Right lobe of liver (tissue), 6 donors: Measurements from ENCODE around the gene CLCC1. TPM values are rescaled to one million over a fixed set of nuclear protein-coding genes. Genes with fewer than 3 reads are reported as not detected.

ENCODE experiments used
- ATAC-seq, 4 donors: fragments of 200-7000 bp; cut with Tn5 transposase; one replicate each; pipeline ENCODE4 v1.9.1; 2020; ENCODE audit warnings: mild to moderate bottlenecking in 4 of 4, moderate library complexity in 4 of 4
- DNase-seq, 3 donors: peaks; one replicate each; pipeline ENCODE4 v3.0.0-alpha.2; 2020
- H3K27ac ChIP-seq, 3 donors: fragments of 200-600 bp; one replicate each; pipeline ENCODE4 v1.8.0; 2022
- H3K27me3 ChIP-seq, 2 donors: fragments of 200-600 bp; one replicate each; pipeline ENCODE4 v1.8.0; 2022
- H3K36me3 ChIP-seq, 4 donors: fragments of 200-600 bp; sonication (generic) in 1 of 4; one replicate each; pipeline versions ENCODE4 v1.5.1 to v1.8.0; 2017 to 2022; ENCODE audit warnings: control low read depth in 1 of 4
- H3K4me1 ChIP-seq, 4 donors: fragments of 200-600 bp; sonication (generic) in 1 of 4; one replicate each; pipeline versions ENCODE4 v1.5.1 to v1.8.0; 2017 to 2022; ENCODE audit warnings: control low read depth in 1 of 4
- H3K4me3 ChIP-seq, 3 donors: fragments of 200-600 bp; one replicate each; pipeline ENCODE4 v1.8.0; 2022
- H3K9me3 ChIP-seq, 4 donors: fragments of 200-600 bp; sonication (generic) in 1 of 4; one replicate each; pipeline versions ENCODE4 v1.5.1 to v1.8.0; 2017 to 2022; ENCODE audit warnings: control low read depth in 1 of 4
- CTCF ChIP-seq, 4 donors: fragments of 200-600 bp in 3 of 4; fragments of 450-650 bp in 1 of 4; IDR thresholded peaks; one replicate each; pipeline versions ENCODE4 v1.5.1 to v1.8.0; 2016 to 2022; ENCODE audit warnings: antibody characterized with exemption in 4 of 4, mild to moderate bottlenecking in 2 of 4
- POLR2A ChIP-seq: fragments of 450-650 bp; IDR thresholded peaks from one replicate; pipeline ENCODE4 v1.6.1; 2017; ENCODE audit warnings: antibody characterized with exemption, mild to moderate bottlenecking
- WGBS: methylation state at CpG from one replicate; pipeline ENCODE4 v1.1.6; 2018; ENCODE audit warnings: low coverage, low lambda C conversion rate; ENCODE audit not compliant: insufficient coverage; ENCODE audit errors: missing lambda C conversion rate; 5-methylcytosine and 5-hydroxymethylcytosine counted together
- intact Hi-C, 2 donors: fragments of 100-400 bp; cut with DNase I; formaldehyde crosslinking; loops; one replicate each; pipeline versions ENCODE4 v1.11.2 to v1.14.1; 2022
- total RNA-seq, 6 experiments: library from RNA; depleted of rRNA in 2 of 6; stranded (reverse); fragments of >200 nt in 2 of 6; fragmentation: NEBNext Ultra II Directional in 3 of 6; extraction: Animal tissue kit (Norgen Biotek cat#: 25700) in 3 of 6; gene quantifications; one replicate each; pipeline versions ENCODE4 v1.1.0 to v1.2.4, GENCODE V29; 2016 to 2023
- donor health status: DM: no; HTN: yes; CAD: no.
- donor health status: DM: no; HTN: no; CAD: no.
- donor health status: DM: no; HTN: no; CAD: no.
- donor health status: DM: no; HTN: yes; CAD: no.
- donor health status: DM: no; HTN: yes; CAD: no.

CLCC1 gene
- total RNA-seq, 6 experiments from 2014 or later, result 14.1 to 22.1 (median 19.5) TPM

DNA sequence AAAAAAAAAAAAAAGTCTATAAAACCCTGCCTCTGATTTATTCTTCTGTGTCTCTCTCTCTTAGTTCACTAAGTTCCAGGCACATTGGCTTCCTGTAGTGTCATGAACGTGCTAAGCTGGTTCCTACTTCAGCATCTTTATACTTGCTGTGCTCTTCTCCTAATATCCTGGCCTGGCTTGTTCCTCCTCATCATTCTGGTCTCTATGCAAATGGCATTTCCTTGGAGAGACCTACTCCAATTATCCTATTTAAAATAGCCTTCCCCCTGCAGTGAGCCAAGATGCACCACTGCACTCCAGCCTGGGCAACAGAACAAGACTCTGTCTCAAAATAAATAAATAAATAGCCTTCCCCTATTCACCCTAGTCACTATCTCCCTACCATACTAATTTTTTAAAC is 9.7 kb upstream of the CLCC1 start:
- WGBS, result 100% methylated on average over 1 of the region's 1 CpG
- Histone ChIP-seq H3K4me3 (no peak overlapping the region), H3K9me3 (no peaks in the 10 kb centered on the region), H3K27me3 (no peaks in the 10 kb centered on the region), H3K4me1 (no peaks in the 10 kb centered on the region), H3K27ac (no peak overlapping the region), H3K36me3 (peaks cover 0 to 7% (median 0%) of the 10 kb centered on the region in 4 donors)
- intact Hi-C loops, result no loop called here
- TF ChIP-seq POLR2A (no peak), CTCF (IDR thresholded peaks at IDR 0.05) (no peak)
- DNase-seq, result no peak
- no peak for ATAC-seq

DNA sequence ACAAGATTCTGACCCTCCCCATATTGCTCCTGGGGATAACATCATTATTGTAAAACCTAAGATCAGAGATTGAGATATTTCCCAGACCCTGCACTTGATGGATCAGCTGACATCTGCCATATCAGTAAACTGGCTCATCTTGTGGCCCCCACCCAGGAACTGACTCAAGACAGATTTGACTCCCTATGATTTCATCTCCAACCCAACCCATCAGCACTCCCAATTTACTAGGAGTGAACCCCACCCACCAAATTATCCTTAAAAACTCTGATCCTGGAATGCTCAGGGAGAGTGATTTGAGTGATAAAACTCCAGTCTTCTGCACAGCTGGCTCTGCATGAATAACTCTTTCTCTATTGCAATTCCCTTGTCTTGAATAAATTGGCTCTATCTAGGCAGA is 6.1 kb upstream of the CLCC1 start:
- no peaks in the 10 kb centered on the region for H3K27me3 ChIP-seq
- peaks cover 0 to 7% (median 0%) of the 10 kb centered on the region in 4 donors for H3K36me3 ChIP-seq
- H3K4me3 ChIP-seq, result no peak overlapping the region
- H3K4me1 ChIP-seq, result no peaks in the 10 kb centered on the region
- no peaks in the 10 kb centered on the region for H3K9me3 ChIP-seq
- no peak overlapping the region for H3K27ac ChIP-seq
- intact Hi-C loops, result no loop called here
- ATAC-seq (no peak), DNase-seq (no peak)
- no peak for TF ChIP-seq CTCF (IDR thresholded peaks at IDR 0.05)
- no peak for TF ChIP-seq POLR2A

DNA sequence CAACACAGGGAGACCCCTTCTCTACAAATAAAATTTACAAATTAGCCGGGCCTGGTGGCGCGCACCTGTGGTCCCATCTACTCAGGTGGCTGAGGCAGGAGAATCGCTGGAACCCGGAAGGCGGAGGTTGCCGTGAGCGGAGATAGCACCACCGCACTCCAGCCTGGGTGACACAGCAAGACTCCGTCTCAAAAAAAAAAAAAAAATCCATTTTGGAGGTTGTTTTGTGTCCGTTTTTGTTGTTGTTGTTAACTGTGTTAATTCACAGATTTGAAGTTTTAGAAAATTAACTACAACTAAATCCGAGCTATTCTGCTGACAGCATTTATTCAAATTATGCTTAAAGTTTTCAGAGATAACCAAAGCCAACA is 618 bp downstream of the CLCC1 start:
- no peaks in the 10 kb centered on the region for H3K9me3 ChIP-seq
- TF ChIP-seq CTCF (IDR thresholded peaks at IDR 0.05) (no peak), POLR2A (no peak)
- intact Hi-C loops, result no loop called here
- no peaks in the 10 kb centered on the region for H3K27me3 ChIP-seq
- WGBS, result 5% methylated on average over 12 of the region's 12 CpGs
- H3K36me3 ChIP-seq, result no peaks in the 10 kb centered on the region
- ATAC-seq (peak in 2 of 4 donors; percentile 7 to 17), DNase-seq (peak in 1 of 3 donors; percentile 45)
- H3K27ac ChIP-seq, result peak overlapping the region; percentile 84 to 95 (median 93)
- peak overlapping the region; percentile 63 to 74 (median 70) for H3K4me3 ChIP-seq
- peaks cover 0 to 25% (median 5%) of the 10 kb centered on the region in 4 donors for H3K4me1 ChIP-seq

- WGBS, result 94% methylated on average over 14 of the region's 15 CpGs
- H3K27ac ChIP-seq, result no peak overlapping the region
- TF ChIP-seq CTCF (IDR thresholded peaks at IDR 0.05) (no peak), POLR2A (no peak)
- H3K9me3 ChIP-seq, result no peaks in the 10 kb centered on the region
- intact Hi-C loops, result no loop called here
- no peak for ATAC-seq
- H3K27me3 ChIP-seq, result no peaks in the 10 kb centered on the region
- H3K4me1 ChIP-seq, result peaks cover 0 to 26% (median 5%) of the 10 kb centered on the region in 4 donors
- H3K36me3 ChIP-seq, result no peaks in the 10 kb centered on the region
- no peak for DNase-seq
- peak overlapping the region; percentile 63 to 74 (median 70) for H3K4me3 ChIP-seq
Measured at GRCh38 chr1:108961752-108962486, 1.4 kb downstream of the CLCC1 start.
